Fibroblast of mammary gland (primary cell): ENCODE results near the gene ZNF485.
A peak's percentile ranks its signal among the peaks of the same experiment; 100 is the strongest.

Experiments
- DNase-seq: peaks from one replicate; pipeline ENCODE4 v3.0.0-alpha.2; 2010; ENCODE audit warnings: low read depth
- H3K4me3 ChIP-seq: 2 replicates; pipeline ENCODE4 v1.5.1; 2011; ENCODE audit warnings: low read depth, mild to moderate bottlenecking, low read length, moderate library complexity; ENCODE audit not compliant: control insufficient read depth
- CTCF ChIP-seq: conservative IDR thresholded peaks from 2 replicates; pipeline ENCODE4 v1.5.1; 2011; ENCODE audit warnings: low read depth, low read length, inconsistent platforms; ENCODE audit not compliant: control insufficient read depth, insufficient read depth

Gene ZNF485

GRCh38 chr10:43658227-43658626 lies 52.0 kb downstream of the ZNF485 start:
- DNase-seq: no peak
- TF ChIP-seq CTCF: no peak
- no peak overlapping the region for H3K4me3 ChIP-seq

- peak; percentile 32 for DNase-seq
- no peak overlapping the region for H3K4me3 ChIP-seq
- TF ChIP-seq CTCF: no peak
Observed at GRCh38 chr10:43665054-43665453, 58.8 kb downstream of the ZNF485 start.

GRCh38 chr10:43666552-43666951 lies 60.3 kb downstream of the ZNF485 start:
- no peak overlapping the region for H3K4me3 ChIP-seq
- DNase-seq: no peak
- TF ChIP-seq CTCF: no peak

- TF ChIP-seq CTCF: peak; percentile 38
- peak overlapping the region; percentile 22 for H3K4me3 ChIP-seq
- peak; percentile 34 for DNase-seq
Observed at GRCh38 chr10:43667317-43667731, 61.1 kb downstream of the ZNF485 start.
